GM12878 (cell line): ENCODE measurements around the gene BIRC3. TPM values are rescaled to one million over a fixed set of nuclear protein-coding genes. Genes with fewer than 3 reads are reported as not detected.

ENCODE experiments used
- ATAC-seq: fragments of 200-7000 bp; cut with Tn5 transposase; 3 replicates; pipeline ENCODE4 v1.9.1; 2020; ENCODE audit warnings: mild to moderate bottlenecking, moderate library complexity
- BruUV-seq: library from RNA; stranded (reverse); fragments of 400-500 nt; replicated peaks from 2 replicates; lab custom pipeline; 2021; lab: Mats Ljungman, UMichigan
- CTCF ChIA-PET: fragments of 300-600 bp; sonication (Branson Sonifier 250); formaldehyde crosslinking; extraction: SDS; loops from one replicate; lab custom pipeline; 2021; ENCODE audit warnings: inconsistent platforms; lab: Yijun Ruan, JAX
- POLR2A ChIA-PET: fragments of 350-600 bp; formaldehyde crosslinking; extraction: SDS; loops from one replicate; lab custom pipeline; 2021; ENCODE audit warnings: inconsistent platforms; lab: Charles Lee
- RAD21 ChIA-PET: fragments of 300-600 bp; sonication (Branson Sonifier 250); formaldehyde crosslinking; loops from one replicate; lab custom pipeline; 2023; ENCODE audit warnings: antibody characterized with exemption; ENCODE audit not compliant: unreplicated experiment; lab: Charles Lee
- SMC1A ChIA-PET: fragments of 300-600 bp; sonication (Branson Sonifier 250); formaldehyde crosslinking; loops from one replicate; lab custom pipeline; 2023; ENCODE audit not compliant: unreplicated experiment, uncharacterized antibody; lab: Charles Lee
- DNase-seq: peaks from one replicate; pipeline ENCODE4 v3.0.0-alpha.2; 2011; ENCODE audit warnings: low read depth, low spot score
- FAIRE-seq: peaks from 3 replicates; lab custom pipeline; 2011; peaks lifted over from hg19 to GRCh38; lab: Jason Lieb, UNC
- H2AFZ ChIP-seq: 2 replicates; pipeline ENCODE4 v1.6.0; 2011; ENCODE audit warnings: low read depth, low read length, control low read depth; ENCODE audit not compliant: control insufficient read depth
- H3K27ac ChIP-seq: 2 replicates; pipeline ENCODE4 v1.5.1; 2011; ENCODE audit warnings: control low read depth; ENCODE audit not compliant: control insufficient read depth, insufficient read depth
- H3K27me3 ChIP-seq, 2 experiments: replicated peaks in 1 of 2; 2 replicates each; pipeline versions ENCODE4 v1.6.0 to v1.6.1; 2011; ENCODE audit warnings: low read length in 1 of 2; ENCODE audit not compliant: control insufficient read depth in 2 of 2, insufficient read depth in 2 of 2
- H3K36me3 ChIP-seq, 2 experiments: 2 replicates each; pipeline ENCODE4 v1.5.1; 2011; ENCODE audit warnings: low read length in 1 of 2; ENCODE audit not compliant: control insufficient read depth in 2 of 2, insufficient read depth in 2 of 2
- H3K4me1 ChIP-seq: 2 replicates; pipeline ENCODE4 v1.6.1; 2011; ENCODE audit warnings: mild to moderate bottlenecking, low read length, moderate library complexity, mixed read lengths; ENCODE audit not compliant: control insufficient read depth, insufficient read depth
- H3K4me2 ChIP-seq: 2 replicates; pipeline ENCODE4 v1.6.0; 2011; ENCODE audit warnings: control low read depth; ENCODE audit not compliant: control insufficient read depth, insufficient read depth
- H3K4me3 ChIP-seq: fragments of 200-600 bp; sonication (generic); 2 replicates; pipeline ENCODE4 v1.5.1; 2016
- H3K79me2 ChIP-seq: 2 replicates; pipeline ENCODE4 v1.6.0; 2011; ENCODE audit warnings: low read length; ENCODE audit not compliant: control insufficient read depth, insufficient read depth
- H3K9ac ChIP-seq: 2 replicates; pipeline ENCODE4 v1.8.0; 2011; ENCODE audit warnings: low read length, control low read depth, mixed read lengths; ENCODE audit not compliant: control insufficient read depth, insufficient read depth
- H3K9me3 ChIP-seq: replicated peaks from 3 replicates; pipeline ENCODE4 v1.5.1; 2011; ENCODE audit warnings: mild to moderate bottlenecking, low read length; ENCODE audit not compliant: control insufficient read depth, insufficient read depth
- H4K20me1 ChIP-seq: 2 replicates; pipeline ENCODE4 v1.6.0; 2011; ENCODE audit not compliant: control insufficient read depth, insufficient read depth
- EED ChIP-seq: sonication (generic); IDR thresholded peaks from 2 replicates; pipeline ENCODE4 v1.6.1; 2016; ENCODE audit warnings: antibody characterized with exemption, low read depth
- EGR1 ChIP-seq, 2 experiments: IDR thresholded peaks; 1 replicate in 1 of 2; 2 replicates in 1 of 2; pipeline ENCODE4 v1.6.1; 2011 to 2012; ENCODE audit warnings: low read depth in 2 of 2, low read length in 2 of 2, borderline replicate concordance in 1 of 2, mild to moderate bottlenecking in 1 of 2, moderate library complexity in 1 of 2
- MTA3 ChIP-seq: IDR thresholded peaks from 2 replicates; pipeline ENCODE4 v1.6.1; 2012; ENCODE audit warnings: low read length, inconsistent platforms, borderline replicate concordance
- MYC ChIP-seq: IDR thresholded peaks from 2 replicates; pipeline ENCODE4 v1.6.1; 2011; ENCODE audit warnings: mild to moderate bottlenecking, low read length, moderate library complexity, inconsistent platforms; ENCODE audit not compliant: insufficient read depth, insufficient replicate concordance, insufficient read length, severe bottlenecking
- RELB ChIP-seq: fragments of 450-650 bp; IDR thresholded peaks from 2 replicates; pipeline ENCODE4 v1.6.1; 2017; ENCODE audit warnings: low read depth, mild to moderate bottlenecking, moderate library complexity
- STAT3 ChIP-seq: IDR thresholded peaks from 2 replicates; pipeline ENCODE4 v1.6.1; 2011; ENCODE audit warnings: low read depth, low read length, improper control_type of control experiment
- TARDBP ChIP-seq: IDR thresholded peaks from 2 replicates; pipeline ENCODE4 v1.6.1; 2016; ENCODE audit warnings: borderline replicate concordance
- USF1 ChIP-seq: IDR thresholded peaks from 2 replicates; pipeline ENCODE4 v1.6.1; 2011; ENCODE audit warnings: borderline replicate concordance, low read depth, mild to moderate bottlenecking, moderate library complexity, mixed read lengths, low read length; ENCODE audit not compliant: insufficient read depth; ENCODE audit errors: extremely low read length
- ZBTB33 ChIP-seq: fragments of 450-650 bp; IDR thresholded peaks from 2 replicates; pipeline ENCODE4 v1.6.1; 2017; ENCODE audit warnings: mild to moderate bottlenecking
- WGBS: methylation state at CpG from one replicate; pipeline ENCODE4 v1.1.6; 2016; ENCODE audit warnings: low lambda C conversion rate; ENCODE audit not compliant: insufficient replicate concordance, insufficient coverage; ENCODE audit errors: missing lambda C conversion rate; 5-methylcytosine and 5-hydroxymethylcytosine counted together
- in situ Hi-C: fragments of 300-500 bp; cut with MboI; formaldehyde crosslinking; loops from 9 replicates; pipeline ENCODE4 v1.14.3; 2018; ENCODE audit warnings: mixed read lengths
- intact Hi-C: fragments of 100-400 bp; cut with micrococcal nuclease; formaldehyde crosslinking; loops from one replicate; pipeline ENCODE4 v1.14.2; 2022; ENCODE audit not compliant: unreplicated experiment
- polyA plus RNA-seq, 11 experiments: library from polyadenylated mRNA; depleted of rRNA in 4 of 11; unstranded in 6 of 11; stranded (reverse) in 5 of 11; fragments of >200 nt; fragmentation: Nextera tagmentation in 4 of 11; fragmentation: Illumina TruSeq in 1 of 11; extraction: Ambion mirVana in 4 of 11; extraction: Trizol in 1 of 11; gene quantifications; 1 replicate in 1 of 11; 2 replicates in 10 of 11; pipeline versions ENCODE4 v1.2.1 to v1.2.3, GENCODE V29; 2011 to 2016; ENCODE audit warnings: inconsistent platforms in 2 of 11, missing spikeins in 2 of 11, low read depth in 1 of 11
- total RNA-seq, 4 experiments: library from RNA; depleted of rRNA in 3 of 4; stranded (reverse); fragments of >200 nt in 3 of 4; fragmentation: Illumina TruSeq in 1 of 4; extraction: Trizol in 1 of 4; gene quantifications; 2 replicates each; pipeline versions ENCODE4 v1.2.1 to v1.2.3, GENCODE V29; 2013 to 2021

BIRC3 gene
- total and polyA plus RNA-seq, 10 of the 15 experiments (the other 5 are each of a cell fraction or from before 2014, with no cell fraction given): 42.1 to 351 (median 83.7) TPM

DNA sequence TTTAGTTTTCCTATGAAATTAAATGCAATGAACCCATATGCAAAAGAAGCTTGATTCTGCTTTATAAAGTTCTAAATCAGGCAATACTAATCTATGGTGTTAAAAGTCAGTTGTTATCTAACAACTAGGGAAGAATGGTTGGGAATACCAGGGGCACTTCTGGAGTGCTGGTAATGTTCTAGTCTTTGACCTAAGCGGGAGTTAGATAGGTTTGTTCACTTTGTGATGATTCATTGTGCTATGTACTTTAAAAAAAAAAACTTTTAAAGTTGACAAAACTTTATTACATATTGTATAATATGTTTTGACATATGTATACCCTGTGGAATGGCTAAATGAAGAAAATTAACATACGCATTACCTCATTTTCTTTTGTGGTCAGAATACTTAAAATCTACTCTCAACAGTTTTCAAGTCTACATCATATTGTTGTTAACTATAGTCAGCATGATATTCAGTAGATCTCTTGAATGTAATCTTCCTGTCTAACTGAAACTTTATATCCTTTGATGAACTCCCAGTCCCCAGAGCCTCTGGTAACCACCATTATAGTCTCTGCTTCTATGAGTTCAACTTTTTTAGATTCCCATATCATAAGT lies 69.0 kb downstream of the BIRC3 start (continued):
- TF ChIP-seq MYC (no peak), EED (no peak), USF1 (no peak), TARDBP (no peak), STAT3 (no peak)

GRCh38 chr11:102387043-102387781 lies 69.9 kb downstream of the BIRC3 start:
- CTCF ChIA-PET: interaction anchor here (1.6 kb wide), 1 partner anchor 9 kb away, joined by 4 read pairs; no protein-coding TSS in a partner anchor
- H3K4me2 ChIP-seq: no peak overlapping the region
- H3K9me3 ChIP-seq: peaks cover 5% of the 10 kb centered on the region; the same call in 2 of the 3 replicates
- no peaks in the 10 kb centered on the region for H3K27me3 ChIP-seq
- 95% methylated on average over 8 of the region's 8 CpGs for WGBS
- in situ Hi-C loops: loop anchor here (25.0 kb wide), 1 partner anchor 100 kb away; no protein-coding TSS in a partner anchor
- POLR2A ChIA-PET: no interaction called here
- no peak for ATAC-seq
- no peak overlapping the region for H3K9ac ChIP-seq
- no peak for TF ChIP-seq EGR1 (IDR thresholded peaks at IDR 0.05; ENCODE audit: borderline replicate concordance in 1 of 2, low read depth in 2 of 2, low read length in 2 of 2)
- TF ChIP-seq MTA3: no peak
- TF ChIP-seq ZBTB33: no peak
- no peak for TF ChIP-seq RELB
- TF ChIP-seq, all 136 proteins: peak for 0
- no peak overlapping the region for H3K4me3 ChIP-seq
- no peak overlapping the region for H2AFZ ChIP-seq
- ChIA-PET SMC1A (interaction anchor here (1.3 kb wide), 1 partner anchor 109 kb away, joined by 3 read pairs; no protein-coding TSS in a partner anchor), RAD21 (interaction anchor here (0.6 kb wide), 1 partner anchor 137 kb away, joined by 3 read pairs; no protein-coding TSS in a partner anchor)
- no peaks in the 10 kb centered on the region; the same call in 1 of the 2 replicates for H3K4me1 ChIP-seq
- H4K20me1 ChIP-seq: no peaks in the 10 kb centered on the region
- intact Hi-C loops: no loop called here
- H3K36me3 ChIP-seq: peaks cover 9 to 14% of the 10 kb centered on the region in 2 experiments; a peak in 3 of 4 replicates
- no TSS peak for BruUV-seq
- no peak overlapping the region for H3K27ac ChIP-seq
- no peak for DNase-seq
- no peak for FAIRE-seq
- H3K79me2 ChIP-seq: no peaks in the 10 kb centered on the region; the same call in 1 of the 2 replicates
